Endodermal cell (in vitro differentiated cells): ENCODE results near the gene UBE2D2. TPM values are rescaled to one million over a fixed set of nuclear protein-coding genes. Genes with fewer than 3 reads are reported as not detected.
A peak's percentile ranks its signal among the peaks of the same experiment; 100 is the strongest.

Source experiments
- DNase-seq: peaks from one replicate; pipeline ENCODE4 v3.0.0-alpha.2; 2017
- H3K27ac ChIP-seq: 2 replicates; pipeline ENCODE4 v1.5.1; 2013; ENCODE audit warnings: mild to moderate bottlenecking, low read depth, low read length, moderate library complexity
- H3K27me3 ChIP-seq: 2 replicates; pipeline ENCODE4 v1.6.1; 2013; ENCODE audit warnings: mild to moderate bottlenecking, low read length, moderate library complexity; ENCODE audit not compliant: insufficient read depth, control insufficient read depth, poor library complexity, severe bottlenecking
- H3K36me3 ChIP-seq: 2 replicates; pipeline ENCODE4 v1.7.0; 2013; ENCODE audit warnings: mild to moderate bottlenecking, low read length, moderate library complexity; ENCODE audit not compliant: control insufficient read depth, insufficient read depth
- H3K4me1 ChIP-seq: one replicate; pipeline ENCODE4 v1.7.0; 2013; ENCODE audit warnings: low read length; ENCODE audit not compliant: control insufficient read depth, insufficient read depth
- H3K4me3 ChIP-seq: 2 replicates; pipeline ENCODE4 v1.5.1; 2013; ENCODE audit warnings: mild to moderate bottlenecking, low read length, moderate library complexity
- H3K9ac ChIP-seq: 2 replicates; pipeline ENCODE4 v1.6.1; 2013; ENCODE audit warnings: mild to moderate bottlenecking, low read length, moderate library complexity; ENCODE audit not compliant: poor library complexity, severe bottlenecking; ENCODE audit errors: extremely low read depth
- H3K9me3 ChIP-seq: 2 replicates; pipeline ENCODE4 v1.6.1; 2013; ENCODE audit warnings: mild to moderate bottlenecking, low read length, moderate library complexity; ENCODE audit not compliant: control insufficient read depth
- H3K27ac Mint-ChIP-seq: 2 replicates; pipeline ENCODE4 v1.8.0; 2020; ENCODE audit warnings: mixed read lengths
- H3K27me3 Mint-ChIP-seq: 2 replicates; pipeline ENCODE4 v1.8.0; 2021; ENCODE audit warnings: mild to moderate bottlenecking, mixed read lengths; ENCODE audit not compliant: insufficient read depth
- H3K36me3 Mint-ChIP-seq: 2 replicates; pipeline ENCODE4 v1.8.0; 2020; ENCODE audit warnings: low read depth, mixed read lengths
- H3K4me1 Mint-ChIP-seq: 2 replicates; pipeline ENCODE4 v1.8.0; 2020; ENCODE audit warnings: mixed read lengths
- H3K4me3 Mint-ChIP-seq: 2 replicates; pipeline ENCODE4 v1.8.0; 2020; ENCODE audit warnings: mild to moderate bottlenecking, moderate library complexity, mixed read lengths
- H3K9me3 Mint-ChIP-seq: 2 replicates; pipeline ENCODE4 v1.8.0; 2020; ENCODE audit warnings: mild to moderate bottlenecking, mixed read lengths
- CTCF ChIP-seq: fragments of 200-600 bp; sonication (generic); conservative IDR thresholded peaks from 2 replicates; pipeline ENCODE4 v1.5.0; 2021; ENCODE audit warnings: antibody characterized with exemption, mild to moderate bottlenecking
- WGBS, 2 experiments: methylation state at CpG; one replicate each; pipeline versions ENCODE4 v1.1.5 to v1.1.7; 2013; ENCODE audit warnings: missing lambda C conversion rate in 2 of 2, mixed read lengths in 1 of 2; ENCODE audit not compliant: insufficient coverage in 1 of 2, insufficient read length in 1 of 2; 5-methylcytosine and 5-hydroxymethylcytosine counted together
- total RNA-seq, 2 donors: library from RNA; stranded (reverse); fragmentation: NEBNext Ultra II Directional in 1 of 2; extraction: Animal tissue kit (Norgen Biotek cat#: 25700) in 1 of 2; gene quantifications; 2 replicates in 1 of 2; 3 replicates in 1 of 2; pipeline ENCODE4 v1.2.1, GENCODE V29; 2021

The UBE2D2 gene
- total RNA-seq, 2 donors from 2014 or later: 172 to 202 TPM

- Mint-ChIP-seq H3K36me3 (peaks cover 38% of the 10 kb centered on the region), H3K9me3 (no peaks in the 10 kb centered on the region), H3K27ac (no peak overlapping the region), H3K4me3 (no peak overlapping the region), H3K4me1 (peaks cover 26% of the 10 kb centered on the region), H3K27me3 (no peaks in the 10 kb centered on the region)
- Histone ChIP-seq H3K9ac (no peak overlapping the region), H3K27ac (no peak overlapping the region), H3K4me1 (peaks cover 4% of the 10 kb centered on the region), H3K4me3 (no peak overlapping the region), H3K9me3 (no peaks in the 10 kb centered on the region), H3K27me3 (no peaks in the 10 kb centered on the region), H3K36me3 (peaks cover 50% of the 10 kb centered on the region)
- DNase-seq: no peak
- no peak for TF ChIP-seq CTCF
Observed at GRCh38 chr5:139630855-139631254, 69.7 kb downstream of the UBE2D2 start.

GRCh38 chr5:139631520-139632165 lies 70.5 kb downstream of the UBE2D2 start:
- Mint-ChIP-seq H3K27ac (no peak overlapping the region), H3K9me3 (no peaks in the 10 kb centered on the region), H3K27me3 (no peaks in the 10 kb centered on the region), H3K4me3 (no peak overlapping the region), H3K4me1 (peaks cover 27% of the 10 kb centered on the region), H3K36me3 (peaks cover 32% of the 10 kb centered on the region)
- WGBS, 2 experiments: 85 to 94% methylated on average over 2 to 3 of the region's 3 CpGs
- Histone ChIP-seq H3K9me3 (no peaks in the 10 kb centered on the region), H3K27ac (no peak overlapping the region), H3K4me1 (peaks cover 7% of the 10 kb centered on the region), H3K36me3 (peaks cover 44% of the 10 kb centered on the region), H3K27me3 (no peaks in the 10 kb centered on the region), H3K4me3 (no peak overlapping the region), H3K9ac (no peak overlapping the region)
- TF ChIP-seq CTCF: no peak
- DNase-seq: no peak

GRCh38 chr5:139633295-139634027 lies 72.3 kb downstream of the UBE2D2 start:
- Histone ChIP-seq H3K4me1 (peaks cover 16% of the 10 kb centered on the region), H3K9ac (no peak overlapping the region), H3K27me3 (no peaks in the 10 kb centered on the region), H3K27ac (no peak overlapping the region), H3K4me3 (no peak overlapping the region), H3K9me3 (no peaks in the 10 kb centered on the region), H3K36me3 (peaks cover 26% of the 10 kb centered on the region)
- WGBS, 2 experiments: 39 to 43% methylated on average over 3 to 6 of the region's 6 CpGs
- DNase-seq: peak; percentile 88
- H3K4me1 Mint-ChIP-seq: peaks cover 22% of the 10 kb centered on the region
- H3K36me3 Mint-ChIP-seq: peaks cover 17% of the 10 kb centered on the region
- H3K27ac Mint-ChIP-seq: peak overlapping the region; percentile 48
- no peak overlapping the region for H3K4me3 Mint-ChIP-seq
- H3K27me3 Mint-ChIP-seq: no peaks in the 10 kb centered on the region
- no peaks in the 10 kb centered on the region for H3K9me3 Mint-ChIP-seq
- peak; percentile 98 for TF ChIP-seq CTCF
